Small intestine (tissue), 16 donors: ENCODE results near the gene RNF208. TPM values are rescaled to one million over a fixed set of nuclear protein-coding genes. Genes with fewer than 3 reads are reported as not detected.

Experiments
- DNase-seq, 2 donors: peaks; one replicate each; pipeline versions ENCODE4 v3.0.0 to v3.0.0-alpha.2; 2013
- FAIRE-seq: peaks from 2 replicates; lab custom pipeline; 2012; peaks lifted over from hg19 to GRCh38; lab: Jason Lieb, UNC
- H3K27ac ChIP-seq, 3 donors: one replicate each; pipeline ENCODE4 v1.5.1; 2013; ENCODE audit warnings: low read length in 2 of 3, mild to moderate bottlenecking in 2 of 3, control low read depth in 1 of 3, inconsistent platforms in 1 of 3, low read depth in 1 of 3, moderate library complexity in 1 of 3
- H3K27me3 ChIP-seq, 3 donors: one replicate each; pipeline ENCODE4 v1.6.1; 2013; ENCODE audit warnings: low read length in 3 of 3, inconsistent platforms in 1 of 3; ENCODE audit not compliant: control insufficient read depth in 3 of 3, insufficient read depth in 3 of 3
- H3K36me3 ChIP-seq, 3 donors: one replicate each; pipeline ENCODE4 v1.6.1; 2013; ENCODE audit warnings: low read length in 3 of 3, inconsistent platforms in 1 of 3, low read depth in 1 of 3, mild to moderate bottlenecking in 1 of 3, moderate library complexity in 1 of 3; ENCODE audit not compliant: control insufficient read depth in 3 of 3, insufficient read depth in 2 of 3
- H3K4me1 ChIP-seq, 3 donors: one replicate each; pipeline ENCODE4 v1.6.1; 2013; ENCODE audit warnings: low read length in 2 of 3, inconsistent platforms in 1 of 3, low read depth in 1 of 3, mild to moderate bottlenecking in 1 of 3, moderate library complexity in 1 of 3; ENCODE audit not compliant: control insufficient read depth in 3 of 3, insufficient read depth in 2 of 3
- H3K4me3 ChIP-seq, 3 donors: one replicate each; pipeline ENCODE4 v1.5.1; 2013; ENCODE audit warnings: low read length in 3 of 3, control low read depth in 1 of 3, inconsistent platforms in 1 of 3, low read depth in 1 of 3, mild to moderate bottlenecking in 1 of 3, moderate library complexity in 1 of 3
- H3K9me3 ChIP-seq, 2 donors: one replicate each; pipeline ENCODE4 v1.6.1; 2013; ENCODE audit warnings: low read depth in 1 of 2, low read length in 1 of 2; ENCODE audit not compliant: control insufficient read depth in 2 of 2, insufficient read depth in 1 of 2
- WGBS, 3 donors: extraction: QIAGEN DNeasy Blood & Tissue Kit; methylation state at CpG; one replicate each; pipeline ENCODE4 v1.1.7; 2013; 5-methylcytosine and 5-hydroxymethylcytosine counted together
- long read RNA-seq, 10 donors: transcript quantifications; one replicate each; lab custom pipeline, GENCODE V29; 2026
- polyA plus RNA-seq, 4 donors: library from polyadenylated mRNA; stranded (reverse) in 3 of 4; unstranded in 1 of 4; fragments of 200-250 nt in 3 of 4; fragments of 120-200 nt in 1 of 4; gene quantifications; one replicate each; pipeline versions ENCODE4 v1.2.1 to v1.2.3, GENCODE V29; 2013
- donor health status: healthy with polysubstance abuse.
- donor health status: control.
- donor health status: control.
- donor health status: Bipolar disorder and iron deficiency.
- donor health status: healthy.

Gene RNF208
- polyA plus RNA-seq, result 10 to 100 TPM in 1 of 4 donors, 1 to 10 TPM in 3; 2.7 to 10.8 (median 8.3) TPM
- long read RNA-seq, donor 1, transcript RNF208-201 (1 exons, 1,077 nt), result major isoform, 6 of 14 reads
- long read RNA-seq, donor 1, partial matches to known transcripts, result 0 of 14 reads
- long read RNA-seq, donor 1, other reads (novel, unspliced or antisense), result 8 of 14 reads
- long read RNA-seq, donor 2, partial matches to known transcripts, result 0 of 3 reads
- long read RNA-seq, donor 2, other reads (novel, unspliced or antisense), result 0 of 3 reads
- long read RNA-seq, donor 3, transcript RNF208-201 (1 exons, 1,077 nt), result major isoform, 6 of 6 reads
- long read RNA-seq, donor 3, partial matches to known transcripts, result 0 of 6 reads
- long read RNA-seq, donor 3, other reads (novel, unspliced or antisense), result 0 of 6 reads
- long read RNA-seq, donor 4, partial matches to known transcripts, result 0 of 1 reads
- long read RNA-seq, donor 4, other reads (novel, unspliced or antisense), result 0 of 1 reads
- long read RNA-seq, donor 5, partial matches to known transcripts, result 0 of 1 reads
- long read RNA-seq, donor 5, other reads (novel, unspliced or antisense), result 0 of 1 reads
- long read RNA-seq, donor 6, partial matches to known transcripts, result 0 of 4 reads
- long read RNA-seq, donor 6, other reads (novel, unspliced or antisense), result 0 of 4 reads
- long read RNA-seq, donor 7, result 0 reads
- long read RNA-seq, donor 8, result 0 reads
- long read RNA-seq, donor 9, partial matches to known transcripts, result 0 of 1 reads
- long read RNA-seq, donor 9, other reads (novel, unspliced or antisense), result 0 of 1 reads
- long read RNA-seq, donor 10, transcript RNF208-201 (1 exons, 1,077 nt), result major isoform, 6 of 6 reads
- long read RNA-seq, donor 10, partial matches to known transcripts, result 0 of 6 reads
- long read RNA-seq, donor 10, other reads (novel, unspliced or antisense), result 0 of 6 reads

GRCh38 chr9:137222190-137223077 is at the start of gene RNF208:
Gene RNF208 (minus strand): TSS chr9:137222240. CDS start chr9:137221212, 1,028 bp downstream.
- no peaks in the 10 kb centered on the region for H3K9me3 ChIP-seq
- H3K36me3 ChIP-seq, result peaks cover 0 to 24% (median 0%) of the 10 kb centered on the region in 3 donors
- peak within 1 kb of the TSS; percentile 86 to 90 (median 89) for H3K27ac ChIP-seq
- H3K4me3 ChIP-seq, result peak within 1 kb of the TSS; percentile 60 to 84 (median 61)
- no peak for FAIRE-seq
- WGBS, 3 donors, result 3 to 5% (median 4%) methylated on average over 42 to 88 of the region's 88 CpGs
- no peaks in the 10 kb centered on the region for H3K27me3 ChIP-seq
- peaks cover 0 to 56% (median 0%) of the 10 kb centered on the region in 3 donors for H3K4me1 ChIP-seq
- peak in 1 of 2 donors; percentile 70 for DNase-seq

GRCh38 chr9:137271696-137272076 is 49.6 kb upstream of the RNF208 start:
- Histone ChIP-seq H3K27ac (no peak overlapping the region), H3K36me3 (peaks cover 0 to 91% (median 8%) of the 10 kb centered on the region in 3 donors), H3K9me3 (peaks cover 0 to 2% of the 10 kb centered on the region in 2 donors), H3K27me3 (no peaks in the 10 kb centered on the region), H3K4me3 (no peak overlapping the region), H3K4me1 (peaks cover 4 to 20% (median 11%) of the 10 kb centered on the region in 3 donors)
- DNase-seq (no peak), FAIRE-seq (no peak)
- 44 to 59% (median 45%) methylated on average over 3 of the region's 3 CpGs for WGBS, 3 donors

GRCh38 chr9:137270929-137271695 is 49.1 kb upstream of the RNF208 start:
- no peak overlapping the region for H3K4me3 ChIP-seq
- WGBS, 3 donors, result 82 to 88% (median 85%) methylated on average over 32 of the region's 32 CpGs
- no peak for FAIRE-seq
- no peak overlapping the region for H3K27ac ChIP-seq
- H3K9me3 ChIP-seq, result peaks cover 0 to 2% of the 10 kb centered on the region in 2 donors
- no peaks in the 10 kb centered on the region for H3K27me3 ChIP-seq
- H3K4me1 ChIP-seq, result peaks cover 4 to 15% (median 8%) of the 10 kb centered on the region in 3 donors
- DNase-seq, result no peak
- H3K36me3 ChIP-seq, result peaks cover 4 to 92% (median 10%) of the 10 kb centered on the region in 3 donors

- H3K9me3 ChIP-seq, result peaks cover 0 to 2% of the 10 kb centered on the region in 2 donors
- 21 to 41% (median 37%) methylated on average over 17 of the region's 17 CpGs for WGBS, 3 donors
- H3K4me3 ChIP-seq, result peak overlapping the region in 1 of 3 donors; percentile 6
- peaks cover 7 to 98% (median 11%) of the 10 kb centered on the region in 3 donors for H3K36me3 ChIP-seq
- peaks cover 1 to 8% (median 4%) of the 10 kb centered on the region in 3 donors for H3K4me1 ChIP-seq
- FAIRE-seq, result no peak
- DNase-seq, result peak in 1 of 2 donors; percentile 70
- H3K27ac ChIP-seq, result peak overlapping the region in 2 of 3 donors; percentile 8 to 76
- H3K27me3 ChIP-seq, result no peaks in the 10 kb centered on the region
Measured at GRCh38 chr9:137269231-137269772, 47.3 kb upstream of the RNF208 start.

GRCh38 chr9:137268538-137269201 is 46.6 kb upstream of the RNF208 start:
- WGBS, 3 donors, result 66 to 72% (median 68%) methylated on average over 19 of the region's 19 CpGs
- DNase-seq, result no peak
- Histone ChIP-seq H3K36me3 (peaks cover 7 to 98% (median 13%) of the 10 kb centered on the region in 3 donors), H3K4me1 (peaks cover 0 to 8% (median 3%) of the 10 kb centered on the region in 3 donors), H3K27ac (peak overlapping the region in 1 of 3 donors; percentile 76), H3K4me3 (no peak overlapping the region), H3K27me3 (no peaks in the 10 kb centered on the region), H3K9me3 (peaks cover 0 to 2% of the 10 kb centered on the region in 2 donors)
- FAIRE-seq, result no peak

- Histone ChIP-seq H3K4me3 (no peak overlapping the region), H3K27ac (peak overlapping the region in 1 of 3 donors; percentile 28), H3K4me1 (peaks cover 0 to 8% (median 3%) of the 10 kb centered on the region in 3 donors), H3K27me3 (no peaks in the 10 kb centered on the region), H3K36me3 (peaks cover 7 to 96% (median 13%) of the 10 kb centered on the region in 3 donors), H3K9me3 (peaks cover 0 to 2% of the 10 kb centered on the region in 2 donors)
- WGBS, 3 donors, result 85 to 91% (median 85%) methylated on average over 6 of the region's 6 CpGs
- FAIRE-seq, result no peak
- no peak for DNase-seq
Measured at GRCh38 chr9:137267933-137268355, 45.9 kb upstream of the RNF208 start.
